Activated CD8-positive, alpha-beta memory T cell treated with anti-CD3 and anti-CD28 coated beads for 36 hours (primary cell): ENCODE measurements around the gene ACBD6. TPM values are rescaled to one million over a fixed set of nuclear protein-coding genes. Genes with fewer than 3 reads are reported as not detected.

Experiments used
- CTCF ChIA-PET: fragments of 350-600 bp; sonication (Branson Sonifier 250); formaldehyde crosslinking; loops from one replicate; lab custom pipeline; 2021; ENCODE audit warnings: antibody characterized with exemption; lab: Charles Lee
- POLR2A ChIA-PET: fragments of 350-600 bp; sonication (Branson Sonifier 250); formaldehyde crosslinking; loops from one replicate; lab custom pipeline; 2021; ENCODE audit warnings: antibody characterized with exemption; lab: Charles Lee
- total RNA-seq, 2 experiments: library from RNA; stranded (reverse); gene quantifications; one replicate each; pipeline ENCODE4 v1.2.3, GENCODE V29; 2021

Gene ACBD6
- total RNA-seq, 2 experiments from 2014 or later: 47.8 to 49.2 TPM

- ChIA-PET CTCF (interaction anchor here (0.7 to 1.0 kb wide), 3 partner anchors 11 to 104 kb away, joined by 3 to 4 read pairs (median 3); no protein-coding TSS in a partner anchor), POLR2A (no interaction called here)
Observed at GRCh38 chr1:180287988-180288705, 214.2 kb downstream of the ACBD6 start.

- CTCF ChIA-PET: interaction anchor here (1.1 to 1.2 kb wide), 2 partner anchors 65 to 193 kb away, joined by 4 to 5 read pairs; no protein-coding TSS in a partner anchor
- POLR2A ChIA-PET: no interaction called here
Observed at GRCh38 chr1:180286417-180286816, 216.0 kb downstream of the ACBD6 start.

GRCh38 chr1:180283098-180283497 is 219.3 kb downstream of the ACBD6 start:
- CTCF ChIA-PET: no interaction called here
- POLR2A ChIA-PET: no interaction called here

- CTCF ChIA-PET: interaction anchor here (1.4 kb wide), 1 partner anchor 884 kb away, joined by 3 read pairs; no protein-coding TSS in a partner anchor
- POLR2A ChIA-PET: no interaction called here
Observed at GRCh38 chr1:180282401-180283044, 219.9 kb downstream of the ACBD6 start.

- POLR2A ChIA-PET: no interaction called here
- CTCF ChIA-PET: interaction anchor here (1.4 to 1.7 kb wide), 2 partner anchors 201 to 885 kb away, joined by 3 to 4 read pairs; no protein-coding TSS in a partner anchor
Observed at GRCh38 chr1:180281490-180281889, 220.9 kb downstream of the ACBD6 start.

GRCh38 chr1:180280617-180281016 is 221.8 kb downstream of the ACBD6 start:
- ChIA-PET CTCF (interaction anchor here (1.7 kb wide), 1 partner anchor 202 kb away, joined by 4 read pairs; no protein-coding TSS in a partner anchor), POLR2A (no interaction called here)

GRCh38 chr1:180279651-180280050 is 222.7 kb downstream of the ACBD6 start:
- POLR2A ChIA-PET: no interaction called here
- CTCF ChIA-PET: no interaction called here

- ChIA-PET POLR2A (no interaction called here), CTCF (interaction anchor here (1.3 kb wide), 1 partner anchor 25 kb away, joined by 3 read pairs; no protein-coding TSS in a partner anchor)
Observed at GRCh38 chr1:180278596-180279395, 223.6 kb downstream of the ACBD6 start.

- POLR2A ChIA-PET: no interaction called here
- CTCF ChIA-PET: interaction anchor here (1.3 kb wide), 1 partner anchor 25 kb away, joined by 3 read pairs; no protein-coding TSS in a partner anchor
Observed at GRCh38 chr1:180278194-180278515, 224.2 kb downstream of the ACBD6 start.

- CTCF ChIA-PET: interaction anchor here (1.3 kb wide), 1 partner anchor 24 kb away, joined by 3 read pairs; no protein-coding TSS in a partner anchor
- POLR2A ChIA-PET: no interaction called here
Observed at GRCh38 chr1:180277476-180278193, 224.7 kb downstream of the ACBD6 start.

GRCh38 chr1:180275726-180276125 is 226.7 kb downstream of the ACBD6 start:
- ChIA-PET POLR2A (no interaction called here), CTCF (no interaction called here)

GRCh38 chr1:180274221-180274620 is 228.2 kb downstream of the ACBD6 start:
- ChIA-PET CTCF (no interaction called here), POLR2A (no interaction called here)

GRCh38 chr1:180273066-180273465 is 229.3 kb downstream of the ACBD6 start:
- ChIA-PET POLR2A (no interaction called here), CTCF (interaction anchor here (0.6 kb wide), 1 partner anchor 771 kb away, joined by 4 read pairs; no protein-coding TSS in a partner anchor)

- ChIA-PET CTCF (no interaction called here), POLR2A (no interaction called here)
Observed at GRCh38 chr1:180272395-180272794, 230.0 kb downstream of the ACBD6 start.

GRCh38 chr1:180271272-180272255 is 230.8 kb downstream of the ACBD6 start:
- ChIA-PET CTCF (interaction anchor here (0.6 kb wide), 1 partner anchor 358 kb away, joined by 3 read pairs; no protein-coding TSS in a partner anchor), POLR2A (no interaction called here)

GRCh38 chr1:180270530-180271271 is 231.7 kb downstream of the ACBD6 start:
- CTCF ChIA-PET: interaction anchor here (0.5 kb wide), 1 partner anchor 992 kb away, joined by 3 read pairs; no protein-coding TSS in a partner anchor
- POLR2A ChIA-PET: no interaction called here
